ENCODE measurements around the gene PRRT4. TPM values are rescaled to one million over a fixed set of nuclear protein-coding genes. Genes with fewer than 3 reads are reported as not detected.

Gene PRRT4
- polyA plus RNA-seq, 3 donors: 0.65 to 1.5 (median 1.0) TPM

DNA sequence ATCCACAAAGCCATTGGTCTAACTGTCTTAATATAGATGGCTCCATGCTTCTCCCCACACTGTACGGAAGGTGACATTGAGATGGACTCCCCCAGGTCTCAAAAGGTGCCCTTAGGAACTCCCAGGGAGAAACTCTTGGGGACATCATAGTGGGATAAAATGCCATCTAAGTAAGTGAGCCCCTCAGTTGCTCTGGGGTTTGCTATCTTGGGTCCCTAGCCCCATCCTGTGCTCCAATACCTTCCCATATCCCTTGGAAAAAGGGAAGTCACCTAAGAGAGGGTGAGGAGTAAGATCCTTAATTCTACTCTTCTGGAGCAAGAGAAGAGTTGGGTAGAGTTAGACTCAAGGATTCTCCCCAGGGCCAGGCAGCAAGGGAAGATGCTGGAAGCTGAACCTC lies 7.9 kb downstream of the PRRT4 start:
- DNase-seq (ENCODE audit: extremely low read depth in 1 of 11, low read depth in 9 of 11, low spot score in 4 of 11): no peak

DNA sequence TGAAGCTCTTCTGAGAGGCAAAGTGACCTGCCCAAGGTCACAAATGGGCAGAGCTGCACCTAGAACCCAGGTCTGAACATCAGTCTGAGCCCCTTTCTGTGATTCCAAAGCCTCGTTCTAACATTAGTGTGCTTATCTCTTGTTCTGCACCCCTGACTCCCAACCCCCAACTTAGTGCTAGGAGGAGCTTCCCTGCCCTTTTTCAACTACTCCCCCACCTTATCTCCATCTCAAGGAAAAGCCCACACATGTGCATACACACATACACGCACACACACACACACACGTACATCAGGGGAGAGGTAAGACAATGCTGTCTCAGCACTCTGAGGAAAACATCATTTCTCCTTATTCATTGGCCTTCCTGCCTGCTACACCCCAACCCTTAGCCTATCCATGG lies 8.3 kb downstream of the PRRT4 start:
- no peak for DNase-seq (ENCODE audit: extremely low read depth in 1 of 11, low read depth in 9 of 11, low spot score in 4 of 11)

DNA sequence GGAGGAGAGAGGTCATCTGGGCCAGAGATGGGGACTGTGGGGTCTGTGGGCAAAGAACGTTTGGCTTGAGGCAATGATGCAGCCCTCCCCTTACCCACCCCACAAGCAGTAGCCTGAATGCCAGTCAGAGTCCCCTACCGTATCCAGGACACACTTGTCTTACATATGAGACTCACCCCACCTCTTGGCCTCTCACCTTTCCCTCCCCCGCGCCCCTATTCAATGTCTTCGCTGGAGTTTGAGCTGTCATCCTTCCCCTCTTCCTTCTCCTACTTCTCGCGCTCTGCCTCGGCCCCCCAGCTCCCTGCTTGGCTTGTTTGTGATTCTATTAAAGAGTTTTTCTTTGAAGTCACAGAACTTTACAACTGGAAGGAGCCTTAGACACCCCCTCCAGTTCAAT lies 8.9 kb downstream of the PRRT4 start:
- no peak for DNase-seq (ENCODE audit: extremely low read depth in 1 of 11, low read depth in 9 of 11, low spot score in 4 of 11)

DNA sequence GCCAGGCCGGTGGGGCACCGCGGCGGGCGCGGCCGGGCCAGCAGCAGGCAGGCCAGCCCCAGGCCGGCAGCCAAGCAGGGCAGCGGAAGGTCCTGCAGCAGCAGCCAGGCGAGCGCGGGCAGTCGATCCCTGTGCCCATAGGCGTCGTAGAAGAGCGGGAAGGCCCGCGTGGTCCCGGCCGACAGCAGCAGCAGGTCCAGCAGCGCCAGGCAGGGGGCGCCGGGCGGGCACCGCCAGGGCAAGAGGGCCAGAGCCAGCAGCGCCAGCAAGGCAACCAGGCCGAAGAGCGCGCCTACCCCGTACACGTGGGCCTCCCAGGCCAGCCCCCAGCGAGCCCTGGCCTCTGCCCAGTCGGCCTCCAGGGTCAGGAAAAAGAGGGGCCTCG lies 9.3 kb downstream of the PRRT4 start:
- DNase-seq (ENCODE audit: extremely low read depth in 1 of 11, low read depth in 9 of 11, low spot score in 4 of 11): peak in 1 of 11 donors; percentile 51

DNA sequence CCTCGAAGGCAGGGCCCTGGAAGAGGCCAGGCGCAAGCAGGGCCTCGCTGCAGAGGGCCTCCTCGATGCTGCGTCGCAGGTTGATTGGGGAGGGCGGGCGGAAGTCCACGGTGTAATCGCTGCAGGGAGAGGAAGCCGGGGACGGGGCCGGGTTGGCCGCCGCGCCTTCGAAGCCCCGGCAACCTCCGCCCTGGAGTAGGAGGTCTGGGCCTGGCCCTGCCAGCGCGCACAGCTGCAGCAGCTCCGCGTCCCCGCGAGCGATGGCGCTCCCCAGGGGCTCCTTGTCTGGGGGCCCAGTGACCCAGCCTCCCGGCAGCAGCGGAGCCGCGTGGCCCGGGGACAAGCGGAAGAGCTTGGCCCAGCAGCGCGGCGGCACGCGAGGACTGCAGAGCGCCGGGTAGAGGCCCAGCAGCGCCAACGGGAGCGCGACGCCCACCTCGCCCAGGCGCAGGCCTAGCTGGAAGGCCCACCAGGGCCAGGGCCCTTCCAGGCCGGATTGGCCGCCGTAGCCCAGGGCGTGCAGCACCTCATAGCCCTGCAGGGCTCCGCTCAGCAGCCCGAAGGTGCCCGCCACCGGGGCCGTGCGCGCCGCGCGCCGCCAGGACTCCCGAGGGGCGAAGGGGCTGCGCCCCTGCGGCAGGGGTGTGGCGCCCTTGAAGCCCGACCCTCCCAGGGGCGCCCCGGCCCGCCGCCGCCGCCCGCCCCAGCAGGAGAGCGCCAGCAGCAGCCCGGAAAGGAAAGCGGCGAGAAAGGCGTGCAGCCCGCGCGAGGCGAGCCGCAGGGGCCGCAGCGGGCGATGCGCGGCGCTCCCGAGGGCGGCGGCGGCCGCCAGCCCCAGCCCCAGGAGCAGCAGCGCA lies 10.0 kb downstream of the PRRT4 start:
- no peak for DNase-seq (ENCODE audit: extremely low read depth in 1 of 11, low read depth in 9 of 11, low spot score in 4 of 11)

DNA sequence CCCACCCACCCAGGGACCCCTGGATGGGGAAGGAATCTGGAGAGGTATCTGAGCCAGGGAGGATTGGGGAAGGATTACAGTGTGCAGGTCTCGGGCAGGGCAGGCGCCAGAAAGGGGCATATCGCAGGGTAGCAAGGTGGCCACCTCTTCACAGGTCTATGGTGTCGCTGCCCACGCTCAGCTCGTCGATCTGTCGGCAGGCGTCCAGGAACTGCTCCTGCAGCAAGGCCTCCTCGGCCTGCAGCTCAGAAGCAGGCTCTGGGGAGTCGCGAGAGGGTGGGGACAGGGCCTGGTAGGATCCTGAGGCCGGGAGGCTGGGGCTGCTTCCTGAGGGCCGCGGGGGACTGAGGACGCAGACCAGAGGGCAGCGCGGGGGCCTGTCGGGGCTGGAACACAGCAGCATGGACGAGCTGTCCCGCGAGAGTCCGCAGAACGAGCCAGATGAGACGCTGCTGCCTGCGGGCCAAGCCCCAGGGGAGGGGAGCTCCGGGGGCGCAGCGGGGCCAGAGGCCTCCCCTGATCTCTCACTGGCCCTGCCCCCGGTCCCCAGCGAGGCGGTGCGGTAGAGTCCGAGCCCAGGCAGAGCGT lies 10.7 kb downstream of the PRRT4 start:
- DNase-seq (ENCODE audit: extremely low read depth in 1 of 11, low read depth in 9 of 11, low spot score in 4 of 11): no peak

DNA sequence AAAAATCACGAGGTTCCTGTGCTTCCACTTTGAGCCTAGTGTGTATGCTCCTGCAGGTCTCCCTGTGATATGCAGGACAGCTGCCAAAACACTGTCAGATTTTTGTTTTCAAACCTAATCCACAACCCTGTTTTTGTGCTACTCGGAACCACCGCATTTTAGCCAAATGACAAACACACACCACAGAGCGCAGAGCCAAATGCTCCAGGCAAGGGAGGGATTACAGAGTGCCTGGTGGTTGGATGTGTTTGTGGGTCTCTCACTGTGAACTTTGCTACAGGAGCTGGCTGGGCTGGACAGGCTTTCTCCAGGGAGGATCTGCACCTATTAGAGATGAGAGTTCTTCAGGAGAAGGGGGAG lies 12.0 kb downstream of the PRRT4 start:
- no peak for DNase-seq (ENCODE audit: extremely low read depth in 1 of 11, low read depth in 9 of 11, low spot score in 4 of 11)

DNA sequence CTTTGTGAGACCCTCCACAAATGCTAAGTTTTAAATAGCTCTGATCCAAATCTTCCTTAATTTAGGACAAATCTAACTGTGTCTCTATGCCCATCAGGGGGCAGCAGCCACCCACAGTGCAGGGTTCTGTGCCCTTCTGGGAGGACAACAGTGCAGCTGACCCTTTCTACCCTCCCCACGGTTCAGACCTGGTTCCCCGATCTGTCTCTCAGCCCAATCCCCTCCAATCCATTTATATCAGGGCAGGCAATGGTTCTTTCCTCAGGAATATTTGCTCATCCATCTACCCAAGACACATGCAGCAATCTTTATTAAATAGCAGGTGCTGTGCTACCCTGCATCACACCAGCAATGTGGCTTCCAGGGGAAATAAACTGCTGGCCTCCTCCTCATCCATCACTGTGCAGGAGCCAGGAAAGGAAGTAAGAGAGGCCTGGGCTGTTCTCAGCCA lies 13.8 kb downstream of the PRRT4 start:
- DNase-seq (ENCODE audit: extremely low read depth in 1 of 11, low read depth in 9 of 11, low spot score in 4 of 11): no peak

DNA sequence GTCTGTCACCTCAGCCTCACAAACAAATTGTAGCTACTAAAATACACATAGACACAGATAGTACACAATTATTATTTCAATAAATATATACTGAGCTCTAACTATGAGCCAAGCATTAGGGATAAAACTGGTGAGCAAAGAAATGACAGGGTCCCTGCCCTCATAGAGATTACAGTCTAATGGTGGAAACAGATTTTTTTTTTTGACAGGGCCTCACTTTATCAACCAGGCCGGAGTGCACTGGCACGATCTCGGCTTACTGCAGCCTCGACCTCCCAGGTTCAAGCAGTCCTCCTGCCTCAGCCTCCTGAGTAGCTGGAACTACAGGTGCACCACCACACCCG lies 17.1 kb downstream of the PRRT4 start:
- DNase-seq (ENCODE audit: extremely low read depth in 1 of 11, low read depth in 9 of 11, low spot score in 4 of 11): no peak

DNA sequence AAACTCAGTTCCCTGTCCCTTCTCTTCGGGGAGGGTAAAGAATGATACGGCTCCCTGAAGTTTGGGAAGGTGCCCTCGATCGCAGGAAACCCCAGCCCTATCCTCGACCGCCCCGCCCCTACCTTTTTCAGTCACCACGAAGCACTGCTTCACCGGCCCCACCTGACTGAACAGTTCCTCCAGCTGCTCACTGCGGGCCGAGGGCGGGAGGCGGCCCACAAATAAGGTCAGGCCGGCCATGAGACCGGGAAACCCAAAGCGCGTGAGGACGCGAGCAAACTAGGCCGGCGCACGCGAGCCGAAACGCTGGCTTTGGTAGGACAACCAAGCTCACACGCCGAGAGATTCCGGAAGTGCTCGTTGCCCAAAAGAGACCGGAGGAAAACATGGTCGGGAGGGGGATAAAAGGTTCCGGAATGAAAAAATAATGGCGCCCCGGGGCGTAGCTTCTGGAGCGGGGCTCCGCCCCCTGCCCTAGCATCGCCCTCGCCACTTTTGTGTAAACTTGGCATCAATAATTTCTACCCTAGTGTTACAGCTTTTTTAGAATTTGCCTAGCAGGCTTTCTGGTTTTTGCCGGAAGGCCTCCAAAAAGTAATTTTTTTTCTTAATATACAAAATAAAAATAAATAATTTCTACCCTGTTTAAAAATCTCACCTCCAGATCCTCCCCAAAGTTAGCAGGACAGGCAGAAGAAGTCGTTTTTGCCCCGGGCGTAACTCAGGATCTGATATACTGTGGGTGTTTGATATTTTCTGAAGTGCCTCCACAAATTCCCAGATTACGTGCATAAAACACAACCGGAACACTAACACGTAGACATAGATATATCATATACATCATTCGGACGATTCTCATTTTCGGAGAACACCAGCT lies 17.7 kb downstream of the PRRT4 start, which contains the start of gene RBM28:
RBM28 (minus strand) TSS at position 355 of the 877 bp plus-strand sequence; CDS start at position 240, 115 bp downstream.
- DNase-seq (ENCODE audit: extremely low read depth in 1 of 11, low read depth in 9 of 11, low spot score in 4 of 11): peak; percentile 81 to 95 (median 87)

DNA sequence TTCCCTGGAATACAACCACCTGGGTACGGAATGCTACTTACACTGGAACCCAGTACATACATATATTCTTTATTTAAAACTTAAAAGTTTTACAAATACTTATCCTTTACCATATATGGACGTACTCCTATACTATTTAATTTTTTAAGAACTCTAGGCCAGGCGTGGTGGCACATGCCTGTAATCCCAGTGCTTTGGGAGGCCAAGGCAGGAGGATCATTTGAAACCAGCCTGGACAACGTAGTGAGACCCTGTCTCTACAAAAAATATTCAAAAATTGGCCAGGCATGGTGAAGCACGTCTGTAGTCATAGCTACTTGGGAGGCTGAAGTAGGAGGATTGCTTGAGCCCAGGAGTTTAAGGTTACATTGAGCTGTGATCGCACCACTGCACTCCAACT lies 19.8 kb downstream of the PRRT4 start:
- no peak for DNase-seq (ENCODE audit: extremely low read depth in 1 of 11, low read depth in 9 of 11, low spot score in 4 of 11)

DNA sequence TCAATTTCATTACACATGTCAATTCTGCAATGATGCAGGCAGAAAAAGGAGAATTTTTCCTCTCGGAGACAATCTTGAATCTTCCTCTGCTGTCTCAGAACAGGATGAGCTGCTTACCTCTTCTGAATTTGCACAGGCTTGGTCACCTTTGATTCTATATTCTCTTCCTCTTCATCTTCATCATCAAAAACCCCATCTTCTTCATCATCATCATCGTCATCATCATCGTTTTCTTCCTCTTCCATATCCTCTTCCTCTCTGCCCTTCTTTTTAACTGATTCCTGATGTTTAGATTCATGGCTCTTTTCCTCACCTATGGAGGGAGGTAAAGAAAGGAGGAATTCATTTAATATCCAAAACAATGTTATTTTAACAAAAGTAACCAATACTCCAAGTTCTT lies 25.8 kb downstream of the PRRT4 start:
- DNase-seq (ENCODE audit: extremely low read depth in 1 of 11, low read depth in 9 of 11, low spot score in 4 of 11): no peak

DNA sequence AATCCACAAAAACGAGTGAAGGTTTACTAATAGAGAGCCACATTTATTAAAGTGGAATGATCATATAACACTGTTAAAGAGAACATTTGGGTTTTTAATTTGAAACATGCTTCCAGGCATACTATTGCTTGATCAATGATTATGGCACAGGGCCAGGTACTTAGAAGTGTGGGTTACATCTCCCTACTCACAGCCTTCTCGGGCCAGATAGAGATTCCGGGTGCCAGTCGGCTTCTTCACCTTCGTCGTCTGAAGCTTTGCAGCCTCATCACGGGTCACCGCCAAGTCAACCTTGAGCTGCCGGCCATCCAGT lies 37.2 kb downstream of the PRRT4 start:
- DNase-seq (ENCODE audit: extremely low read depth in 1 of 11, low read depth in 9 of 11, low spot score in 4 of 11): no peak

DNA sequence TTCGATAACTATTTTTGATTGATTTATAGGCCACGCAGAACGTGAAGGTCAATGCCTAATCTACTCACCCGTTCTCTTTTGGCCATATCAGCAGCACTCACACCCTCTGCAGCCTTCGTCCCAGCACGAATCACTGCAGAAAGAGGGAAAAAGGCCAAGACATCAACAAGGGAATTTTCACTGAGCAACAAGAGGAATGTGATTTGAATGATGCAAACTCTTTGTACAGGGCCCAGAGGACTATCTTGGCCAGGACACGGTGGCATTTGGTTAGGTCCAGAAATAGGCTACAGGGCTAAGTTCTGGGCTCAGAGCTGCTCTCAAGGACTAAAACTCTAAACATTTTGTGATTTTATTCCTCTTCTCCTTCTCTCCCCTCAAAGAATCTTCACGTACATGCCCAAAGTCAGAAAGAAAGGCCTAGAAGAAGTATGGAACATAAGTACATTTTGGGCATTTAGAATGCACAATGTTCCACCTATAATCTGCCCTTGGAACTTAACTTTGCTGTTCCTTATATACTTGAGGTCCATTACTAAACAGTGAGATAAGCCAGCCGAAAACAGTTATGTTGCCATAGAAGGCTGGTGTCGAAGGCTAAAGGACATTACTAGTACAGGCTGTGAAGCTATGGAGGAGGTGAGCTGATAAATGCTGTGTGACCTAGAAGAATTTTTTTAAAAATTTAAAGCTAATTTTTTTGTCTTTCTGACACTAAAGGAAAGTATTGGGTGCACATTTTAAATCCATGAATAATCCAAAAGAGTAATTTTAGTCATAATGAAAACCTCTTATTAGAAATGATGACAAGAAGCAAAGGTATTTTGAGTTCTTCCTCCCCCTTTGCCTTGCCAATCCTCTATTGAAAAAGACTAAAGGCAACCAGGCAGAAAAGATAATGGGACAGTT lies 37.8 kb downstream of the PRRT4 start:
- no peak for DNase-seq (ENCODE audit: extremely low read depth in 1 of 11, low read depth in 9 of 11, low spot score in 4 of 11)

DNA sequence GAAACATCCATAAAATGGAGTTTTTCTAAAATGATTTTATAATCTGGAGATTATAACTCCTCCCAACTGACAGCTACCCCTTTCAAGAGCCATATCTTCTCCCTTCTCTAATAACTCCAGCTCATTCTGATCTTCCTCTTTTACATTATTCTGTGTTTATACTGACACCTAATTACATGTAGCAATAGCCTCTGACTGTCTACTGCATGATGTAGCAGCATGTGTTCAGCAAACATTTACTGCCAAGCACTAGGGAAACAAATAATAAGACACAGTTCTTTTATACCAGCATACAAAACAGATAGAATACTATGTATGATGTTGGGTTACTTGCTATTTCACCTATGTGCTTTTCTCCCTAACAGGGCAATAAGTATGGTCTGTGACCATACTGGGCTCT lies 38.5 kb downstream of the PRRT4 start:
- no peak for DNase-seq (ENCODE audit: extremely low read depth in 1 of 11, low read depth in 9 of 11, low spot score in 4 of 11)

DNA sequence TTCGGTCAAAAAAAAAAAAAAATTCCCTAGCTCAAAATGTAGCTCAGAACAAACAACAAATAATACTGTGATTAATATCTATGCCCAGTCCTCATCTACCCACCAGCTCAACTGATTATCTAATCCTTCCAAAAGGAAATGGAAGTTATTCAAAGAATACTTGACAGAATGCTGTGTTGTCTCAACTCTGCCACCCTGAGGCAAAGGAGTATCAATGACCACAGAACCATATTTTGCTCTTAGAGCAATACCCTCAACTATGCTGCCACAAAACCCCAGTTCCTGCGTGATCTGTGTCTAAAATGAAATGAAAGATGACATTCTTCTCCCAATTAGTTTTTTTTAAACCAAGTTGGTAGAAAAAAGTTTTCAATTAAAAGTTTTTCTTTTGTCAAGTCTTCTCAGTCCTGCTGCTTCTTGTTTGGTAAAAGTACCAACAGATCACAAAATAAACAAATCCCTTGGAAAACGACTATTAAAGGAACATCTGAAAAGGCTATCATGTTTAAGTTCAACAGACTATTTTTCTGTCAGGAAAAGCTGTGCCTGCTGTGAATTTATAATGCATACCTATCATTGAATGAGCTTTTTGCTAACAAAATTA lies 39.3 kb downstream of the PRRT4 start:
- no peak for DNase-seq (ENCODE audit: extremely low read depth in 1 of 11, low read depth in 9 of 11, low spot score in 4 of 11)

DNA sequence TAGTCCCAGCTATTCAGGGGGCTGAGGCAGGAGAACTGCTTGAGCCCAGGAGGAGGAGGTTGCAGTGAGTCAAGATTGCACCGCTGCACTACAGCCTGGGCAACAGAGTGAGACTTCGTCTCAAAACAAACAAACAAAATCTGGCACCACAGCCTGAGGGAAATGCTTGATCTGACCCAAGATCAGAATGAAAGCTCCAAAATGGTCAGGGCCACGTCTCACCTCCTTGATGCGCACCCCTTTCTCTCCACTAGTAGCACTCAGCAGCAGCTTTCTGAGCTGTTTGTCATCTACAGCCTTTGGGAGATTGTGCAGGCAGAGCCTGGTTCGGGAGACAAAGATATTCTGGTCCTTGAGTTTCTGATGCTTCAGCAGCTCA lies 40.5 kb downstream of the PRRT4 start:
- no peak for DNase-seq (ENCODE audit: extremely low read depth in 1 of 11, low read depth in 9 of 11, low spot score in 4 of 11)

DNA sequence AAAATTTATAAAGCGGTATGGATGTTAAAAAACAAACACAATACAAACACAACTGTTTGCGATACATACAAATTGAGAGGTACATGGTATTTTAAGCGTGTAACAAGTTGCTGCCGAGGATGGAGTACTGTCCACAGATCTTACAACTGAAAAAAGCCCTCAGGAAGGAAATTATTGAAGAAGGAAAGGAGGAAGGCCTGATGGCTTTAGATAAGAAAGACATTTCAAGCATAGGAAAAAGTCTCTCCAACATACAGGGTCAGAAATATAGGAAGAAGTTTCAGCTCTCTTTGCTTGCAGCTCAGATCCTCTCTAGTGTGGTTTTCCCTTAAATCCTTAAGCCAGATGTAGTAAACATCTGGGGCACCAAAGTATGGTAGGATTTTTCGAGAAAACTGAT lies 42.8 kb downstream of the PRRT4 start:
- DNase-seq (ENCODE audit: extremely low read depth in 1 of 11, low read depth in 9 of 11, low spot score in 4 of 11): no peak

DNA sequence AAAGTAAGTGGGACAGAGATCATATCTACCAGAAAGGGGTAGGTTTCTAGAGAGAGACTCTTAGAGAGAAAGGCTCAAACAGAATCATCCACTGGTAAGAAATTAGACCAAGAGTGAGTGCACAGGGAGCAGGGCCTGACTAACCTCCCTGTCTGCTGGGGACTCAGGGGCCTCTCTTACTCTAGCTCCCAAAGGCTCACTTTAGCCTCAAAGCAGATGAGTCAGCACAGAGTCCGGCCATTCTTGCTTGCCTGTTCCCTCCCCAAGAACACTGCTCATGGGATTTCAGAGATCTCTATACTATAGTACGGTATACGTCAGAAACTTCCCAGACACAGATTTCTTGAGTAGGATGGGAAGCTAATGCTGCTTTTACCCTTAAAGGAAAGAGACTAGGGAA lies 50.5 kb downstream of the PRRT4 start:
- no peak for DNase-seq (ENCODE audit: extremely low read depth in 1 of 11, low read depth in 9 of 11, low spot score in 4 of 11)

Measured in renal cortex interstitium (tissue), 11 donors.